Urinary bladder (tissue), 4 donors: ENCODE results near the gene PEX14. TPM values are rescaled to one million over a fixed set of nuclear protein-coding genes. Genes with fewer than 3 reads are reported as not detected.

ENCODE experiments used
- DNase-seq: peaks from one replicate; pipeline ENCODE4 v3.0.0-alpha.2; 2015; ENCODE audit errors: extremely low spot score
- H3K27ac ChIP-seq: one replicate; pipeline ENCODE4 v1.5.1; 2013; ENCODE audit warnings: low read depth, mild to moderate bottlenecking, moderate library complexity
- H3K36me3 ChIP-seq: one replicate; pipeline ENCODE4 v1.6.1; 2013; ENCODE audit warnings: mild to moderate bottlenecking, moderate library complexity; ENCODE audit not compliant: insufficient read depth
- H3K4me1 ChIP-seq: one replicate; pipeline ENCODE4 v1.6.1; 2013; ENCODE audit warnings: mild to moderate bottlenecking, moderate library complexity; ENCODE audit not compliant: insufficient read depth
- H3K4me3 ChIP-seq: one replicate; pipeline ENCODE4 v1.5.1; 2013; ENCODE audit warnings: low read depth, low read length
- WGBS: extraction: QIAGEN DNeasy Blood & Tissue Kit; methylation state at CpG from one replicate; pipeline ENCODE4 v1.1.7; 2013; 5-methylcytosine and 5-hydroxymethylcytosine counted together
- polyA plus RNA-seq: library from polyadenylated mRNA; stranded (reverse); fragments of 200-250 nt; gene quantifications from one replicate; pipeline ENCODE4 v1.2.3, GENCODE V29; 2013
- total RNA-seq: library from RNA; depleted of rRNA; stranded (reverse); fragments of >200 nt; gene quantifications from one replicate; pipeline ENCODE4 v1.2.3, GENCODE V29; 2014
- donor health status: healthy with polysubstance abuse.
- donor health status: healthy.

PEX14 gene
- total and polyA plus RNA-seq, 2 donors = 10.9 to 76.1 TPM

GRCh38 chr1:10665930-10666850, 191.4 kb downstream of the PEX14 start:
- Histone ChIP-seq H3K36me3 (no peaks in the 10 kb centered on the region), H3K4me3 (no peak overlapping the region), H3K27ac (no peak overlapping the region), H3K4me1 (no peaks in the 10 kb centered on the region)
- no peak for DNase-seq
- WGBS = 84% methylated on average over 36 of the region's 36 CpGs

GRCh38 chr1:10667861-10668761, 193.4 kb downstream of the PEX14 start:
- Histone ChIP-seq H3K4me3 (no peak overlapping the region), H3K27ac (no peak overlapping the region)

GRCh38 chr1:10669570-10669969, 194.8 kb downstream of the PEX14 start:
- Histone ChIP-seq H3K36me3 (no peaks in the 10 kb centered on the region), H3K4me3 (no peak overlapping the region), H3K27ac (no peak overlapping the region), H3K4me1 (no peaks in the 10 kb centered on the region)
- no peak for DNase-seq
- WGBS = 48% methylated on average over 12 of the region's 12 CpGs

More at GRCh38 chr1:10667861-10668761, 193.4 kb downstream of the PEX14 start:
- H3K4me1 ChIP-seq = no peaks in the 10 kb centered on the region
- 38% methylated on average over 40 of the region's 40 CpGs for WGBS
- H3K36me3 ChIP-seq = no peaks in the 10 kb centered on the region
- DNase-seq = no peak

- no peaks in the 10 kb centered on the region for H3K36me3 ChIP-seq
- H3K27ac ChIP-seq = no peak overlapping the region
- DNase-seq = no peak
- no peak overlapping the region for H3K4me3 ChIP-seq
- WGBS = 86% methylated on average over 10 of the region's 10 CpGs
- H3K4me1 ChIP-seq = no peaks in the 10 kb centered on the region
Observed at GRCh38 chr1:10670190-10670589, 195.4 kb downstream of the PEX14 start.

GRCh38 chr1:10671090-10671489, 196.3 kb downstream of the PEX14 start:
- no peaks in the 10 kb centered on the region for H3K4me1 ChIP-seq
- DNase-seq = no peak
- no peaks in the 10 kb centered on the region for H3K36me3 ChIP-seq
- no peak overlapping the region for H3K27ac ChIP-seq
- WGBS = 66% methylated on average over 18 of the region's 18 CpGs
- H3K4me3 ChIP-seq = no peak overlapping the region

GRCh38 chr1:10671622-10672342, 197.0 kb downstream of the PEX14 start:
- no peak overlapping the region for H3K27ac ChIP-seq
- H3K4me3 ChIP-seq = no peak overlapping the region
- DNase-seq = no peak
- 51% methylated on average over 27 of the region's 27 CpGs for WGBS
- no peaks in the 10 kb centered on the region for H3K4me1 ChIP-seq
- no peaks in the 10 kb centered on the region for H3K36me3 ChIP-seq

- Histone ChIP-seq H3K4me3 (no peak overlapping the region), H3K4me1 (no peaks in the 10 kb centered on the region)
Observed at GRCh38 chr1:10672343-10673050, 197.7 kb downstream of the PEX14 start.

GRCh38 chr1:10673109-10673711, 198.5 kb downstream of the PEX14 start:
- no peak for DNase-seq
- no peaks in the 10 kb centered on the region for H3K36me3 ChIP-seq
- no peak overlapping the region for H3K4me3 ChIP-seq
- H3K4me1 ChIP-seq = no peaks in the 10 kb centered on the region
- 57% methylated on average over 19 of the region's 19 CpGs for WGBS
- H3K27ac ChIP-seq = no peak overlapping the region

More at GRCh38 chr1:10672343-10673050, 197.7 kb downstream of the PEX14 start:
- DNase-seq = no peak
- WGBS = 64% methylated on average over 35 of the region's 35 CpGs
- Histone ChIP-seq H3K36me3 (no peaks in the 10 kb centered on the region), H3K27ac (no peak overlapping the region)

GRCh38 chr1:10674222-10674621, 199.5 kb downstream of the PEX14 start:
- H3K4me1 ChIP-seq = no peaks in the 10 kb centered on the region
- H3K4me3 ChIP-seq = no peak overlapping the region
- WGBS = 85% methylated on average over 16 of the region's 16 CpGs
- H3K27ac ChIP-seq = no peak overlapping the region
- no peak for DNase-seq
- H3K36me3 ChIP-seq = no peaks in the 10 kb centered on the region

GRCh38 chr1:10674700-10675609, 200.2 kb downstream of the PEX14 start:
- Histone ChIP-seq H3K4me3 (no peak overlapping the region), H3K4me1 (peaks cover 2% of the 10 kb centered on the region), H3K27ac (no peak overlapping the region), H3K36me3 (no peaks in the 10 kb centered on the region)
- no peak for DNase-seq
- WGBS = 72% methylated on average over 29 of the region's 29 CpGs

- Histone ChIP-seq H3K4me1 (peaks cover 2% of the 10 kb centered on the region), H3K27ac (no peak overlapping the region), H3K4me3 (no peak overlapping the region), H3K36me3 (no peaks in the 10 kb centered on the region)
- WGBS = 86% methylated on average over 5 of the region's 5 CpGs
- DNase-seq = no peak
Observed at GRCh38 chr1:10675813-10676212, 201.1 kb downstream of the PEX14 start.

GRCh38 chr1:10676963-10677362, 202.2 kb downstream of the PEX14 start:
- WGBS = 55% methylated on average over 13 of the region's 13 CpGs
- no peak for DNase-seq
- H3K27ac ChIP-seq = no peak overlapping the region
- peaks cover 2% of the 10 kb centered on the region for H3K4me1 ChIP-seq
- no peak overlapping the region for H3K4me3 ChIP-seq
- H3K36me3 ChIP-seq = no peaks in the 10 kb centered on the region
